ENCODE data around the gene REM1.
"Not testable (repeated sequence)": the region's sequence is repeated elsewhere in the genome, so short reads cannot be mapped to it uniquely, and the experiment has no call there.

The REM1 gene

GRCh38 chr20:31485450-31486339, 10.6 kb downstream of the REM1 start:
- peak; percentile 93 for DNase-seq

GRCh38 chr20:31488115-31488514, 13.0 kb downstream of the REM1 start:
- DNase-seq, result no peak

- DNase-seq, result no peak
Measured at GRCh38 chr20:31489152-31489551, 14.1 kb downstream of the REM1 start.

GRCh38 chr20:31490752-31491151, 15.7 kb downstream of the REM1 start:
- DNase-seq, result no peak

- DNase-seq, result no peak
Measured at GRCh38 chr20:31494131-31494530, 19.0 kb downstream of the REM1 start.

GRCh38 chr20:31496761-31497295, 21.7 kb downstream of the REM1 start:
- DNase-seq, result peak; percentile 86

GRCh38 chr20:31497838-31498540, 22.9 kb downstream of the REM1 start:
- DNase-seq, result no peak

GRCh38 chr20:31500527-31500926, 25.4 kb downstream of the REM1 start:
- no peak for DNase-seq

GRCh38 chr20:31502884-31503673, 28.0 kb downstream of the REM1 start:
- peak; percentile 84 for DNase-seq

- no peak for DNase-seq
Measured at GRCh38 chr20:31505903-31506302, 30.8 kb downstream of the REM1 start.

GRCh38 chr20:31508517-31509244, 33.6 kb downstream of the REM1 start:
- DNase-seq, result no peak

GRCh38 chr20:31514154-31515071, 39.3 kb downstream of the REM1 start, which contains the start of gene HM13:
Gene HM13, plus strand, starts transcription at chr20:31514442. Its CDS starts 110 bp downstream, at chr20:31514552.
- DNase-seq, result peak; percentile 93

- DNase-seq, result no peak
Measured at GRCh38 chr20:31515072-31515774, 40.1 kb downstream of the REM1 start.

GRCh38 chr20:31515775-31516107, 40.7 kb downstream of the REM1 start:
- no peak for DNase-seq

- no peak for DNase-seq
Measured at GRCh38 chr20:31516166-31516565, 41.1 kb downstream of the REM1 start.

GRCh38 chr20:31516651-31517050, 41.6 kb downstream of the REM1 start:
- DNase-seq, result no peak

- no peak for DNase-seq
Measured at GRCh38 chr20:31517373-31517772, 42.3 kb downstream of the REM1 start.

- not testable (repeated sequence) for DNase-seq
Measured at GRCh38 chr20:31521267-31521666, 46.2 kb downstream of the REM1 start.

GRCh38 chr20:31522731-31523130, 47.6 kb downstream of the REM1 start:
- DNase-seq, result no peak
